Fibroblast of mammary gland (primary cell): ENCODE results near the gene KCNAB1.

Experiments
- DNase-seq: peaks from one replicate; pipeline ENCODE4 v3.0.0-alpha.2; 2010; ENCODE audit warnings: low read depth
- H3K4me3 ChIP-seq: 2 replicates; pipeline ENCODE4 v1.5.1; 2011; ENCODE audit warnings: low read depth, mild to moderate bottlenecking, low read length, moderate library complexity; ENCODE audit not compliant: control insufficient read depth
- TF ChIP-seq, protein P1 (sequence below): conservative IDR thresholded peaks from 2 replicates; pipeline ENCODE4 v1.5.1; 2011; ENCODE audit warnings: low read depth, low read length, inconsistent platforms; ENCODE audit not compliant: control insufficient read depth, insufficient read depth

Gene KCNAB1

DNA sequence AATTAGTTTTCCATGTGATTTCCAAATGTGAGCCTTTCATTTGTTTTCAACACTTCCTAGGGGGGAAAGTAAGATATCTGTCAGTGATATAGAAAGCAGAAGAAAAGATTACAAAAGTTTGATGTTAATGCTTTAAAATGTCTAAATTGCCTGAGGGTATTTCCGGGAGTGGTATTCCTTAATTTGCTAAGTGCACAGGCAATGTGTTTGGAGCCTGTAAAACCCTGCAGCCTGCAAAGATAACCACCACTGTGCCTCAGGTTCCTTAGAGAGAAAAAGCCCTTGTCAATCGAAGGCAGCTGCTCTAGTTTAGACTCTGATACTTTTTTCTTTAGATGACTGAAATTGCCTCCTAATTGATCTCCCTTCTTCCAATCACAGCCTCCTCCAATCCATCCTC, 279.7 kb downstream of the KCNAB1 start:
- DNase-seq = no peak
- H3K4me3 ChIP-seq = no peak overlapping the region
- TF ChIP-seq, protein P1, sequence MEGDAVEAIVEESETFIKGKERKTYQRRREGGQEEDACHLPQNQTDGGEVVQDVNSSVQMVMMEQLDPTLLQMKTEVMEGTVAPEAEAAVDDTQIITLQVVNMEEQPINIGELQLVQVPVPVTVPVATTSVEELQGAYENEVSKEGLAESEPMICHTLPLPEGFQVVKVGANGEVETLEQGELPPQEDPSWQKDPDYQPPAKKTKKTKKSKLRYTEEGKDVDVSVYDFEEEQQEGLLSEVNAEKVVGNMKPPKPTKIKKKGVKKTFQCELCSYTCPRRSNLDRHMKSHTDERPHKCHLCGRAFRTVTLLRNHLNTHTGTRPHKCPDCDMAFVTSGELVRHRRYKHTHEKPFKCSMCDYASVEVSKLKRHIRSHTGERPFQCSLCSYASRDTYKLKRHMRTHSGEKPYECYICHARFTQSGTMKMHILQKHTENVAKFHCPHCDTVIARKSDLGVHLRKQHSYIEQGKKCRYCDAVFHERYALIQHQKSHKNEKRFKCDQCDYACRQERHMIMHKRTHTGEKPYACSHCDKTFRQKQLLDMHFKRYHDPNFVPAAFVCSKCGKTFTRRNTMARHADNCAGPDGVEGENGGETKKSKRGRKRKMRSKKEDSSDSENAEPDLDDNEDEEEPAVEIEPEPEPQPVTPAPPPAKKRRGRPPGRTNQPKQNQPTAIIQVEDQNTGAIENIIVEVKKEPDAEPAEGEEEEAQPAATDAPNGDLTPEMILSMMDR = no peak

DNA sequence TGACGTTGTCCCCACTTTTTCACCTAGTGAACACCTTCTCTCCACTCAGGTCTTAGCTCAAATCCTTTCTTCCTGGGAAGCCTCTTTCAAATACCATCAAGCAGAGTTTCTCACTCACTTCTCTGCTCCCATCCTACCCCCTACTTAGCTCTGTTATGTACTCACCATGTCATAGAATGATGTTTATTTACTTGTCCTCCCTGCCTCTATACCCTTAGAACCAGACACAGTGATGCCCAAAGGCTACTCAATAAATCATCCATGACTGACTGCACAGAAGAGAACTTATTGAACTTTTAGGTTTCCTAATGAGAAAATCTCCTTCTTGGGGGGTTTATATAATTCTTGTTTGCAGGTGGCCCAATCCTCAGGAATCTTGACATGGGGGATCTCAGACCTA, 280.4 kb downstream of the KCNAB1 start:
- no peak for DNase-seq
- TF ChIP-seq, protein P1 = no peak
- no peak overlapping the region for H3K4me3 ChIP-seq

DNA sequence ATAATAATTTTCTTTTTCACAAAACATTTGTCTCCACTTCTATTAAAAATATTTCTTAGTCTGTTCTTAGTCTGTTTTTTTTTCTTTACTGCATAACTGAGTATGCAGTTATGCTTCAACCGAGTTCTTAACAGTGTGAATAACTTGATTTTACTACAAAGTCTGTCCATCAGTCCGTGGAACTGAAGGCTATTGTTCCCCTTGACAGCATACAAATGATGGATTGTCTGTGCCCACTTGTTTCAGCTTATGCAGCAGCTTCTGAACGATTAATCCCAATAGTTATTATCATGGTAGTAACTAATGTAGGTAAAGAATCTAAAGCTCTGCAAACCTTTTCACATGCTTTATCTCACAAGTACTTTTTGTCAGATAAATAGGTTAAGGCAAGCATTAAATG, 283.8 kb downstream of the KCNAB1 start:
- TF ChIP-seq, protein P1 = no peak
- no peak overlapping the region for H3K4me3 ChIP-seq
- DNase-seq = no peak

DNA sequence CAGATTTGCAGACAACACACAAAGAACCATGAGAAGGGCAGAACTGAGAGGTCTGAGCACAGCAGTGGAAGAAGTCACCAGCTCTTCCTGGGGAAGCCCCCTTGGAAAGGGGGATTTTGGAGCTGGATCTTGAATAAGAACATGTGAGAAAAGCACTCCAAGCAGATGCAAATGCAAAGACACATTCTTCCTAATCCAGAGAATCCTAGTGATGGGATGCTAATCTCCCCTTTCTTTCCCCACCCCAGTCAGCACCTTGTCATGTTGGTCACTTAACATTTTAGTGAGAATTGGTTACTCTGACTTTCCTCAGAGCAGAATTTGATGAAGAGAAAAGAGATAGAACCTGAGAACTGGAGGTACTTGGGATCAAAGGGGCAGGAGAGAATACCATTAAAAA, 286.0 kb downstream of the KCNAB1 start:
- DNase-seq = no peak
- TF ChIP-seq, protein P1 = no peak
- H3K4me3 ChIP-seq = no peak overlapping the region

DNA sequence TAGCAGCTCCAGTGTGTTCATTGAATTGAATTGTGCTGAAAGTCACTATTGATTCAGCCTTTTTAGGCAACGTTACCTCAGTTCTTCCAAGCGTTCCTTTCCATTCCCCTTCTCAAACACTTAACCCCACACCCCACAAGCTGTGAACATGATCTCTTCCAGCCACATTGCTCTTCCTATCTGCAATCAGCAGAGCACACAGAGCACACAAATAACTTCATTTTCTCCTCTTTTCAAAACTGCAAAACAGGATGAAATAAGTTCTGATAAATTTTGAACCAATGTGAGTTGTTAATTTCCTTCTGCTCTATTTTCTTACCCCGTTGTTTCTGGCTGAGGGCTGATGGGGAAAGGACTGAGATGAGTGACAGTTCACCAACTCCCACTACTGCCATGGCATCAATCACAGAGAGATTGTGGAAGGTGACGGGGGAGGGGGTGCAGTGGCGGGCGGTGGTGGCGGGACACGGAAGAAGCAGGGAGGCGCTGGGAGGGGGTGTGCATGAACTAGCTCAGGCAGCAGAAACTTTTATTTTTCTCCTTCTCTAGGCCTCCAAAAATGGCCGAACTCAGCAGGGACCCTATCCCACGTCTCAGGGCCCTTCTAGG, 287.3 kb downstream of the KCNAB1 start:
- TF ChIP-seq, protein P1 = no peak
- H3K4me3 ChIP-seq = no peak overlapping the region
- DNase-seq = no peak

DNA sequence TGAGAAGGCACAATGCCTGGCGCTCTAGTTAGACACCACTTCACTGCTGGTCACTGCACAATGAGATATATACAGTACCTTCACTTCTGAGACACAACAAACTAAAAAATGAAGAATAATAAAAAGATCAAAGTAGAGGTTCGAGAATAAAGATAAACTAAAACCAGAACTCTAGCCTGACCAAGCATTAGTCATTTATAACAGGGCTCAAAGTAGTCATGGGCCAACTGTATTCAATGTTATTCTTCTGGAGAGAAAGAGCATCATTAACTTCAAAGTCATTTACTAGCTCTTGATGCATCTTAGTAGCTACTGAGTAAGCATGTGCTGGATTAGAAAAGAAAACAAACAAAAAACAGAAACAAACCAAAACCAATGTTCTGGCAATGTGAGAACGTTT, 289.3 kb downstream of the KCNAB1 start:
- H3K4me3 ChIP-seq = no peak overlapping the region
- peak; percentile 79 for DNase-seq
- TF ChIP-seq, protein P1 = no peak

DNA sequence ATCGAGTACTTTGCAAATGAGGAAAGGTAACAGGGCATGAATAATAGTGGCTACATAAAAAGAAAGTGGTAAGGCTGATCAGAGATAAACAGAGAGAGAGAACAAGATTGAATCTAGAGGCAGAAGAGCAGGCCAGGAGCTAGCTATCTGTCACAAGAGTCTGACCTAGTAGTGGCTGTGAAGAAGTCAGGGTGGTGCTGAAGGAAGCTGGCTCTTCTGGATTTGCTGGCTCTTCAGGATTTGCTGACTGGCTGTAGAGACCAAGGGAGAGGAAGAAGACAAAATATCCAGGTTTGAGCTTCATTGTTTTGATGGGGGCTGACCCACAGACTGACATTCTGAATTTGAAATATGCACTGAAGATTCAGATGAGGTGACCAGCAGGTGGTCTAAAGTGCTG, 292.2 kb downstream of the KCNAB1 start:
- TF ChIP-seq, protein P1 = no peak
- DNase-seq = no peak
- H3K4me3 ChIP-seq = no peak overlapping the region
